B cell (primary cell): ENCODE results near the gene ZFAND4. TPM values are rescaled to one million over a fixed set of nuclear protein-coding genes. Genes with fewer than 3 reads are reported as not detected.

Experiments
- ATAC-seq: fragments of 200-7000 bp; cut with Tn5 transposase; one replicate; pipeline ENCODE4 v1.10.0; 2021; ENCODE audit warnings: low read depth, mild to moderate bottlenecking, moderate number of reproducible peaks, moderate library complexity
- CTCF ChIA-PET: fragments of 350-600 bp; sonication (Branson Sonifier 250); formaldehyde crosslinking; loops from one replicate; lab custom pipeline; 2021; ENCODE audit warnings: antibody characterized with exemption, inconsistent platforms; lab: Charles Lee
- POLR2A ChIA-PET: fragments of 350-600 bp; sonication (Branson Sonifier 250); formaldehyde crosslinking; loops from one replicate; lab custom pipeline; 2021; ENCODE audit warnings: antibody characterized with exemption; lab: Charles Lee
- DNase-seq: peaks from one replicate; pipeline ENCODE4 v3.0.0; 2013
- H2AFZ ChIP-seq: 2 replicates; pipeline ENCODE4 v1.6.1; 2012; ENCODE audit warnings: mild to moderate bottlenecking, low read depth, low read length; ENCODE audit not compliant: insufficient read depth, poor library complexity, severe bottlenecking
- H3K27ac ChIP-seq, 2 donors: 1 replicate in 1 of 2; 2 replicates in 1 of 2; pipeline ENCODE4 v1.5.1; 2012 to 2013; ENCODE audit warnings: low read length in 2 of 2, mild to moderate bottlenecking in 2 of 2, moderate library complexity in 1 of 2
- H3K27me3 ChIP-seq, 4 experiments: fragments of 200-600 bp in 1 of 4; sonication (generic) in 1 of 4; replicated peaks in 1 of 4; 1 replicate in 2 of 4; 2 replicates in 2 of 4; pipeline versions ENCODE4 v1.6.1 to v1.7.0; 2013 to 2016; ENCODE audit warnings: low read length in 3 of 4, mild to moderate bottlenecking in 2 of 4, mixed read lengths in 1 of 4, moderate library complexity in 1 of 4; ENCODE audit not compliant: insufficient read depth in 4 of 4, control insufficient read depth in 3 of 4; ENCODE audit errors: control extremely low read depth in 1 of 4
- H3K36me3 ChIP-seq, 2 experiments: replicated peaks in 1 of 2; 1 replicate in 1 of 2; 2 replicates in 1 of 2; pipeline versions ENCODE4 v1.6.1 to v1.7.1; 2013; ENCODE audit warnings: low read length in 1 of 2; ENCODE audit not compliant: insufficient read depth in 2 of 2, control insufficient read depth in 1 of 2; ENCODE audit errors: control extremely low read depth in 1 of 2, extremely low read depth in 1 of 2
- H3K4me1 ChIP-seq, 2 donors: fragments of 200-600 bp in 1 of 2; sonication (generic) in 1 of 2; 1 replicate in 1 of 2; 2 replicates in 1 of 2; pipeline versions ENCODE4 v1.5.1 to v1.6.1; 2013 to 2017; ENCODE audit warnings: low read length in 2 of 2; ENCODE audit not compliant: control insufficient read depth in 2 of 2, insufficient read depth in 2 of 2
- H3K4me2 ChIP-seq: replicated peaks from 2 replicates; pipeline ENCODE3; 2012; ENCODE audit warnings: mild to moderate bottlenecking, low read depth, low read length; ENCODE audit not compliant: poor library complexity, severe bottlenecking
- H3K4me3 ChIP-seq, 5 experiments: fragments of 200-600 bp in 1 of 5; sonication (generic) in 1 of 5; 1 replicate in 3 of 5; 2 replicates in 2 of 5; pipeline versions ENCODE4 v1.5.1 to v1.7.0; 2011 to 2016; ENCODE audit warnings: low read length in 4 of 5, mild to moderate bottlenecking in 4 of 5, low read depth in 2 of 5, control low read depth in 1 of 5, moderate library complexity in 1 of 5; ENCODE audit not compliant: insufficient read depth in 1 of 5; ENCODE audit errors: control extremely low read depth in 1 of 5, extremely low read depth in 1 of 5
- H3K79me2 ChIP-seq: fragments of 200-600 bp; sonication (generic); one replicate; pipeline ENCODE4 v1.6.0; 2016; ENCODE audit warnings: low read length; ENCODE audit not compliant: control insufficient read depth, insufficient read depth
- H3K9ac ChIP-seq: fragments of 200-600 bp; sonication (generic); 2 replicates; pipeline ENCODE4 v1.6.1; 2017; ENCODE audit warnings: mild to moderate bottlenecking, low read length, moderate library complexity
- H3K9me3 ChIP-seq, 3 donors: one replicate each; pipeline versions ENCODE4 v1.6.1 to v1.7.1; 2013; ENCODE audit warnings: low read length in 2 of 3; ENCODE audit not compliant: control insufficient read depth in 2 of 3, insufficient read depth in 1 of 3; ENCODE audit errors: control extremely low read depth in 1 of 3
- H4K20me1 ChIP-seq: 2 replicates; pipeline ENCODE4 v1.6.0; 2012; ENCODE audit warnings: mild to moderate bottlenecking, low read length; ENCODE audit not compliant: insufficient read depth, control insufficient read depth, poor library complexity, severe bottlenecking
- H3K27ac Mint-ChIP-seq: one replicate; pipeline ENCODE4 v1.8.0; 2021; ENCODE audit warnings: mixed read lengths
- H3K27me3 Mint-ChIP-seq: one replicate; pipeline ENCODE4 v1.8.0; 2021; ENCODE audit warnings: mixed read lengths
- H3K4me1 Mint-ChIP-seq: one replicate; pipeline ENCODE4 v1.8.0; 2021; ENCODE audit warnings: mixed read lengths
- H3K4me3 Mint-ChIP-seq: one replicate; pipeline ENCODE4 v1.8.0; 2021; ENCODE audit warnings: mixed read lengths
- H3K9me3 Mint-ChIP-seq: one replicate; pipeline ENCODE4 v1.8.0; 2022; ENCODE audit warnings: mixed read lengths; ENCODE audit not compliant: insufficient read depth
- EZH2 ChIP-seq: IDR thresholded peaks from 2 replicates; pipeline ENCODE4 v1.6.1; 2012; ENCODE audit warnings: borderline replicate concordance, low read depth, mild to moderate bottlenecking, moderate library complexity, low read length; ENCODE audit not compliant: insufficient read depth, poor library complexity, severe bottlenecking
- intact Hi-C: fragments of 100-400 bp; cut with micrococcal nuclease; formaldehyde crosslinking; loops from one replicate; pipeline ENCODE4 v1.10.0; 2022
- polyA plus RNA-seq: library from polyadenylated mRNA; depleted of rRNA; stranded (reverse); fragments of >200 nt; gene quantifications from 2 replicates; pipeline ENCODE4 v1.2.3, GENCODE V29; 2012
- total RNA-seq, 2 donors: library from RNA; stranded (reverse); fragments of 120-200 nt in 1 of 2; gene quantifications; 1 replicate in 1 of 2; 2 replicates in 1 of 2; pipeline versions ENCODE4 v1.2.3 to v1.2.4, GENCODE V29; 2013 to 2022
- TF ChIP-seq, protein P1 (sequence below): fragments of 200-600 bp; IDR thresholded peaks from one replicate; pipeline ENCODE4 v1.8.0; 2022; ENCODE audit warnings: antibody characterized with exemption, mild to moderate bottlenecking

The ZFAND4 gene
- total and polyA plus RNA-seq, 2 donors (not counting 1 experiment from before 2014, with no cell fraction given), result 7.9 to 23.4 TPM

DNA sequence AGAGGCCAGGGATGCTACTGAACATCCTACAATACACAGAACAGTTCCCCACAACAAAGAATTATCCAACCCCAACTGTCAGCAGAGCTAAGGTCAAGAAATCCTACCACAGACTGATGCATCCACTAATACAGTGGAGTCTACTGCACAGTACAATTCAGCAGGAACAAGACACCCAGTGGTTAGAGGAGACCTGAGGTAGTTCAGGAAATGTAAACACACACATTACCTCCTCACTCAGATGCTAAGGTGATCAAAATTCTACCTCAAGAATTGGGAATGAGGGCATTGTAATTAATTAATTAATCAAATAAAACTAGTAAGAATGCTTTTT, 91.4 kb downstream of the ZFAND4 start:
- peak overlapping the region; percentile 70 for H2AFZ ChIP-seq
- H3K27me3 ChIP-seq, result no peaks in the 10 kb centered on the region
- peak overlapping the region; percentile 92 to 93 for H3K27ac ChIP-seq
- peak overlapping the region; percentile 74 for H3K9ac ChIP-seq
- TF ChIP-seq, protein P1, sequence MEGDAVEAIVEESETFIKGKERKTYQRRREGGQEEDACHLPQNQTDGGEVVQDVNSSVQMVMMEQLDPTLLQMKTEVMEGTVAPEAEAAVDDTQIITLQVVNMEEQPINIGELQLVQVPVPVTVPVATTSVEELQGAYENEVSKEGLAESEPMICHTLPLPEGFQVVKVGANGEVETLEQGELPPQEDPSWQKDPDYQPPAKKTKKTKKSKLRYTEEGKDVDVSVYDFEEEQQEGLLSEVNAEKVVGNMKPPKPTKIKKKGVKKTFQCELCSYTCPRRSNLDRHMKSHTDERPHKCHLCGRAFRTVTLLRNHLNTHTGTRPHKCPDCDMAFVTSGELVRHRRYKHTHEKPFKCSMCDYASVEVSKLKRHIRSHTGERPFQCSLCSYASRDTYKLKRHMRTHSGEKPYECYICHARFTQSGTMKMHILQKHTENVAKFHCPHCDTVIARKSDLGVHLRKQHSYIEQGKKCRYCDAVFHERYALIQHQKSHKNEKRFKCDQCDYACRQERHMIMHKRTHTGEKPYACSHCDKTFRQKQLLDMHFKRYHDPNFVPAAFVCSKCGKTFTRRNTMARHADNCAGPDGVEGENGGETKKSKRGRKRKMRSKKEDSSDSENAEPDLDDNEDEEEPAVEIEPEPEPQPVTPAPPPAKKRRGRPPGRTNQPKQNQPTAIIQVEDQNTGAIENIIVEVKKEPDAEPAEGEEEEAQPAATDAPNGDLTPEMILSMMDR, result no peak
- no peak for TF ChIP-seq EZH2
- POLR2A ChIA-PET, result interaction anchor here (1.1 kb wide), 2 partner anchors 12 to 116 kb away, joined by 4 to 7 read pairs; no protein-coding TSS in a partner anchor
- Mint-ChIP-seq H3K27ac (peak overlapping the region; percentile 95), H3K9me3 (peaks cover 10% of the 10 kb centered on the region), H3K27me3 (no peaks in the 10 kb centered on the region), H3K4me1 (peaks cover 53% of the 10 kb centered on the region), H3K4me3 (peak overlapping the region; percentile 95)
- CTCF ChIA-PET, result interaction anchor here (0.5 to 2.3 kb wide), 4 partner anchors 9 to 116 kb away, joined by 3 to 13 read pairs (median 6); no protein-coding TSS in a partner anchor
- peaks cover 5% of the 10 kb centered on the region for H4K20me1 ChIP-seq
- H3K79me2 ChIP-seq, result peaks cover 37% of the 10 kb centered on the region
- peaks cover 0 to 9% (median 0%) of the 10 kb centered on the region in 3 donors for H3K9me3 ChIP-seq
- intact Hi-C loops, result no loop called here
- H3K4me2 ChIP-seq, result peak overlapping the region; percentile 91
- no peak for ATAC-seq
- H3K4me3 ChIP-seq, result peak overlapping the region in 4 of 5 experiments; percentile 40 to 79 (median 61)
- peaks cover 0 to 5% of the 10 kb centered on the region in 2 experiments for H3K36me3 ChIP-seq
- peaks cover 19 to 36% of the 10 kb centered on the region in 2 donors for H3K4me1 ChIP-seq
- no peak for DNase-seq
